Smooth muscle cell (in vitro differentiated cells): Measurements from ENCODE around the gene LPP. TPM values are rescaled to one million over a fixed set of nuclear protein-coding genes. Genes with fewer than 3 reads are reported as not detected.

ENCODE experiments used
- DNase-seq: peaks from one replicate; lab custom pipeline; 2025; ENCODE audit not compliant: unreplicated experiment; lab: John Stamatoyannopoulos, UW
- H2AFZ ChIP-seq: fragments of 200-600 bp; sonication (generic); 2 replicates; pipeline ENCODE4 v1.6.0; 2016; ENCODE audit warnings: antibody characterized with exemption, low read depth, mild to moderate bottlenecking
- H3F3A ChIP-seq: fragments of 200-600 bp; sonication (generic); 2 replicates; pipeline ENCODE4 v1.6.0; 2017; ENCODE audit warnings: antibody characterized with exemption, low read depth
- H3K27ac ChIP-seq: fragments of 200-600 bp; sonication (generic); 2 replicates; pipeline ENCODE4 v1.5.1; 2016; ENCODE audit warnings: low read depth, mild to moderate bottlenecking
- H3K27me3 ChIP-seq: fragments of 200-600 bp; sonication (generic); 2 replicates; pipeline ENCODE4 v1.6.1; 2016; ENCODE audit warnings: low read depth, mild to moderate bottlenecking
- H3K36me3 ChIP-seq: fragments of 200-600 bp; sonication (generic); 2 replicates; pipeline ENCODE4 v1.5.1; 2016; ENCODE audit warnings: low read depth
- H3K4me1 ChIP-seq: fragments of 200-600 bp; sonication (generic); 2 replicates; pipeline ENCODE4 v1.5.1; 2016; ENCODE audit warnings: low read depth
- H3K4me2 ChIP-seq: fragments of 200-600 bp; sonication (generic); 2 replicates; pipeline ENCODE4 v1.6.0; 2016; ENCODE audit warnings: mild to moderate bottlenecking
- H3K4me3 ChIP-seq: fragments of 200-600 bp; sonication (generic); 2 replicates; pipeline ENCODE4 v1.5.1; 2016; ENCODE audit warnings: mild to moderate bottlenecking
- H3K79me2 ChIP-seq: fragments of 200-600 bp; sonication (generic); 2 replicates; pipeline ENCODE4 v1.6.0; 2016; ENCODE audit warnings: low read depth, mild to moderate bottlenecking
- H3K9ac ChIP-seq: fragments of 200-600 bp; sonication (generic); 2 replicates; pipeline ENCODE4 v1.6.0; 2016; ENCODE audit warnings: low read depth
- H3K9me3 ChIP-seq: fragments of 200-600 bp; sonication (generic); replicated peaks from 2 replicates; pipeline ENCODE4 v1.5.1; 2016; ENCODE audit warnings: low read depth
- H4K20me1 ChIP-seq: fragments of 200-600 bp; sonication (generic); 2 replicates; pipeline ENCODE4 v1.6.0; 2016; ENCODE audit warnings: low read depth
- CTCF ChIP-seq: fragments of 200-600 bp; sonication (generic); IDR thresholded peaks from 2 replicates; pipeline ENCODE4 v1.5.1; 2017; ENCODE audit warnings: borderline replicate concordance, mild to moderate bottlenecking, antibody characterized with exemption; ENCODE audit not compliant: insufficient read depth, poor library complexity, severe bottlenecking
- WGBS: methylation state at CpG from one replicate; pipeline ENCODE4 v1.1.7; 2016; ENCODE audit warnings: low lambda C conversion rate; 5-methylcytosine and 5-hydroxymethylcytosine counted together
- polyA plus RNA-seq: library from polyadenylated mRNA; unstranded; fragments of >200 nt; fragmentation: Nextera tagmentation; extraction: Ambion mirVana; gene quantifications from 2 replicates; pipeline ENCODE4 v1.2.1, GENCODE V29; 2016
- total RNA-seq: library from RNA; depleted of rRNA; stranded (reverse); fragments of >200 nt; gene quantifications from 2 replicates; pipeline ENCODE4 v1.2.3, GENCODE V29; 2014

LPP gene
- total and polyA plus RNA-seq, 2 experiments from 2014 or later: 42.3 to 128 TPM

- no peak overlapping the region for H3K4me2 ChIP-seq
- H3K9ac ChIP-seq: no peak overlapping the region
Measured at GRCh38 chr3:188179006-188179966, 25.3 kb downstream of the LPP start.

DNA sequence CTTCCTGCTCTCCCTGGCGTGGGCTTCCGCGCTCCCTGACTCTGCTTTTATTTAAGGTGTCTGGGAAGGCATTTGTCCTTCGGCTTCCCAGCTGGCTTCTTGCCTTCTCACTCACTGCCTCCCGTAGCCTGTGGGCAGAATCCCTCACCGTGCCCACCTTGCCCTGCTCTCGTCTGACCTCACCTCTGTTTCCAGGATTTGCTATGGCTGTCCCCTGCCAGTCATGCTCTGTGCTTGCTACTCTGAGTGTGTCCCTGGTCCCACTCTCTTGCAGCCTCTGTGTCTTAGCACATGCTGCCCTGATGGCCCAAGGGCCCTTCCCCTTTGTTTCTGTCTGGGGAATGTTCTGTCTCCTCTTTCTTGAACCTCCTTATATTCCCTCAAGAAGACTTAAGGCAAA lies 26.2 kb downstream of the LPP start:
- Histone ChIP-seq H3K27ac (no peak overlapping the region), H3K79me2 (peaks cover 93% of the 10 kb centered on the region), H3K4me1 (no peaks in the 10 kb centered on the region), H3F3A (no peaks in the 10 kb centered on the region), H3K9me3 (no peaks in the 10 kb centered on the region), H3K4me3 (no peak overlapping the region), H3K27me3 (no peaks in the 10 kb centered on the region), H3K36me3 (no peaks in the 10 kb centered on the region), H4K20me1 (peaks cover 100% of the 10 kb centered on the region), H2AFZ (no peak overlapping the region), H3K4me2 (no peak overlapping the region), H3K9ac (no peak overlapping the region)
- TF ChIP-seq CTCF: no peak
- WGBS: 97% methylated on average over 7 of the region's 7 CpGs
- DNase-seq: no peak

More at GRCh38 chr3:188179006-188179966, 25.3 kb downstream of the LPP start:
- H4K20me1 ChIP-seq: peaks cover 100% of the 10 kb centered on the region
- no peaks in the 10 kb centered on the region for H3K9me3 ChIP-seq
- H3K27ac ChIP-seq: no peak overlapping the region
- TF ChIP-seq CTCF: no peak
- DNase-seq: no peak
- H3K4me1 ChIP-seq: no peaks in the 10 kb centered on the region
- no peaks in the 10 kb centered on the region for H3F3A ChIP-seq
- no peak overlapping the region for H2AFZ ChIP-seq
- H3K36me3 ChIP-seq: no peaks in the 10 kb centered on the region
- H3K79me2 ChIP-seq: peaks cover 93% of the 10 kb centered on the region
- no peak overlapping the region for H3K4me3 ChIP-seq
- 57% methylated on average over 16 of the region's 16 CpGs for WGBS
- no peaks in the 10 kb centered on the region for H3K27me3 ChIP-seq

- H3K9me3 ChIP-seq: no peaks in the 10 kb centered on the region
- no peak for TF ChIP-seq CTCF
- no peak for DNase-seq
- H2AFZ ChIP-seq: no peak overlapping the region
- H3K9ac ChIP-seq: no peak overlapping the region
- H3K79me2 ChIP-seq: peaks cover 91% of the 10 kb centered on the region
- H3K4me1 ChIP-seq: peaks cover 12% of the 10 kb centered on the region
- WGBS: 94% methylated on average over 5 of the region's 5 CpGs
- H4K20me1 ChIP-seq: peaks cover 100% of the 10 kb centered on the region
- H3K27me3 ChIP-seq: no peaks in the 10 kb centered on the region
- no peak overlapping the region for H3K27ac ChIP-seq
- H3K36me3 ChIP-seq: no peaks in the 10 kb centered on the region
- no peaks in the 10 kb centered on the region for H3F3A ChIP-seq
- H3K4me2 ChIP-seq: no peak overlapping the region
- no peak overlapping the region for H3K4me3 ChIP-seq
Measured at GRCh38 chr3:188183452-188183851, 29.5 kb downstream of the LPP start.
